Erythroblast (primary cell): ENCODE measurements around the gene CC2D1A.

ENCODE experiments used
- GATA1 ChIP-seq: IDR thresholded peaks from 2 replicates; pipeline ENCODE4 v1.6.1; 2011; ENCODE audit warnings: low read depth, mild to moderate bottlenecking, control low read depth, low read length, moderate library complexity
- POLR2A ChIP-seq: IDR thresholded peaks from 2 replicates; pipeline ENCODE4 v1.6.1; 2011; ENCODE audit warnings: mild to moderate bottlenecking, low read length

GRCh38 chr19:13885826-13886365, 20.1 kb upstream of the CC2D1A start:
- TF ChIP-seq POLR2A (no peak), GATA1 (no peak)
